ENCODE results near the gene ZNF750. TPM values are rescaled to one million over a fixed set of nuclear protein-coding genes. Genes with fewer than 3 reads are reported as not detected.
A peak's percentile ranks its signal among the peaks of the same experiment; 100 is the strongest.

The ZNF750 gene
- total RNA-seq = not detected

DNA sequence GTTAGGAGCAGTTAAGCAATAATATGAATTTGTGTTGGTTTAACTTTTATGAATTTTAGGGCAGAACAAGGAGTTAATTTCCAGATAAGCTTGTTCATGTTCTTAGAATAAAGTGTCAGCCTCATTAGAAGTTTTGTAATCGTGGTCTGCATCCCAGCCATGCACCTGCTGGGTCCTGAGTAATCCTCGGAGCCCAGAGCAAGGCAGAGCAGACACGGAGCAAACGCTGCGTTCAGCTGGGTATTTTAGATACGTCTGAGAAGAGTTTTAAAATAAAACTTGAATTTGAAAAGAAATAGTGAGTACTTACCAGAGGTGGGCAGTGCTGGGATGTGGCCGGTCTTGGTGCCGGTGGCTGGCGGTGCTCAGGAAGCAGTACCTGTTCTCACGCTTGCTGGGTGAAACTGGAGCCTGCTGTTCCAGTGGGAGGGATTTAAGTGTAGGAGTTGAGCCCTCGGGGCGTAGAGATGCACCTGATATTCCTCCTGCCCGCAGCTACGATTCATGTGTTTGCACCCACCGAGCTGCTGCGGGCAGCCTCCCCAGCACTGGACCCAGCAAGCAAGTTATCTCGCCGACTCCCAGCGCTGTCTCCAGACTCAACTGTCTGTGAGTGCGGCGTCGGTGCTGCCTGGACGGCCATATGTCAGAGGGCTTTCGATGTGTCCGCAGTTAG, at the start of gene ZNF750:
TSS of gene ZNF750 (minus strand) at position 406 of the 676 bp plus-strand sequence. CDS start 7,568 bp downstream, outside the sequence.
- no peak for DNase-seq (ENCODE audit: low spot score)

DNA sequence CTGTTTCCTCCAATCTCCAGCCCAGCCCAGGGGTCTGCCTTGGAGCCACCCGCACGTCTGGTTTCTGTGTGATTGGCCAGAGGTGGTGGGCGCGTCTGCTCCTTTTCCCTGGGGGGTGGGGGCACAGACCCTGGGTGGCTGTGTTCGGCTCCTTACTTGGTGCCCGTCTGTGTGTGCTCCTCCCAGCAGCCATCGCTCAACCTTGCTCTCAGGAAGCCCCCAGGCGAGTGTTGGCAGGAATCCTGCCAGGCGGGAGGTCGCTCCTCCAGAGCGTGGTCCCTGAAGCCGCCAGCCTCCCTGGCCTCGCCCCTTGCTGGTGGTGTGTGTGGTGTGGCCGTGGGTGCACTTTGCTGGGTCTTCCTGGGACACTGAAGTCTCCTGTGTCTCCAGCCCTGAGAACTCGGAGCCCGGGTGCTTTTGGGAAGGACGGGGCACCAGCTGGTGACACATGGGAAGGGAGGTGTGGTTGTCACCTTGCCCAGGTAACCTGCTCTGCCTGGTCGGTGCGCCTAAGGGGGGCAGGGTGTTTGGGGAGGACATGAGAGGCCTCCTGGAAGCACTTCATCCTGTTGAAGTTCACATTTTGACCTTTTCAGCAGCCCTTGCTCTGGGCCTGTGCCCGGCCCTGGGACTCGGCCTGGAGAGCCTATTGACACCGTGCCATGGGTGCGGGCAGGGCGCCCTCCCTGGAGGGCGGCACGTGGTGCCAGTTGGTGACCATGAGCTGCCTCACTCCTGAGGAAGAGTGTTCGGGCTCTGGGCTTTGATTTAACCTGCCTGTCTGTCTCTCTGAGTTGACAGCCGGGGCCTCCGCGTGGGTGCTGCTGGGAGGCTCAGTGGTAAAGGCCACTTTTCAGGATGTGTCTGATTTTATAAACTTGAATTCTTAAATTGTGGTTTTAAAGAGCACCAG, 49.0 kb upstream of the ZNF750 start:
- peak; percentile 60 for DNase-seq (ENCODE audit: low spot score)

DNA sequence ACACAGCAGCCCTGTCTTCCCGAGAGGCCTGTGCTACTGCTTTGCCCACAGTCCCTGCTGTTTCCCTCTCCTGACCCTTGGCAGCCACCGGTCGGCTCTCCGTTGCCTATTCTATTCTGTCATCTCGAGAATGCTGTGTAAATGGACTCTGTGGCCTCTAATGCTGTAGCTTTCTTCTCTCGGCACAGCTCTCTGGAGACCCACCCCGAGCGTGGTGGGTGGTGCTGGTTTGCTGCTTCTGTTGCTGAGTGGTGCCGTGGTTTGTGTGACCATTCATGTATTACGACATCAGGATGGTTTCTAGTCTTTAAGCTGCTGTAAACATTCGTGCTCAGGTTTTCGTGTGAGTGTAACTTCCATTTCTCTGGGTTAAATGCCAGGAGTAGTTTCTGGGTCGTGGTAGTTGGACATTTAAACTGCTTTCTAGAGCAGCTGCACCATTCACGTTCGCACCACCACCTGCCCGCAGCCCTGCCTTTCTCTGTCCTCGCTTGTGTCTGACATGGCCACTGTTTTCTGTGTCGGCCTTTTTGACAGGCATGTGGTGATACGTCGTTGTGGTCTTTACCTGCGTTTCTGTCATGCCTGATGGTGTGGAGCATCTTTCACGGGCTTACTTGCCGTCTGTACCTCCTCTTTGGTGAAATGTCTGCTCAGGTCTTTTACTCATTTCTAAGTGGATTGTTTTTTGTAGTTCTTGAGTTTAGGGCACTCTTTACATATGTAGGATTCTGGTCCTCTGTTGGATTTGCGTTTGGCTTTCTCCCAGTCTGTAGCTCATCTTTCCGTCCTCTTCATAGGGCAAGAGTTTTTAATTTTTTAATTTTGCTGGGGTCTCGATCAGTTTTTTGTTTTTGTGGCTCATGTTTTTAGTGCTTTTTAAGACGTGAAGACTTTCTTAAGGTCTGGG, 47.7 kb upstream of the ZNF750 start:
- DNase-seq (ENCODE audit: low spot score) = no peak

DNA sequence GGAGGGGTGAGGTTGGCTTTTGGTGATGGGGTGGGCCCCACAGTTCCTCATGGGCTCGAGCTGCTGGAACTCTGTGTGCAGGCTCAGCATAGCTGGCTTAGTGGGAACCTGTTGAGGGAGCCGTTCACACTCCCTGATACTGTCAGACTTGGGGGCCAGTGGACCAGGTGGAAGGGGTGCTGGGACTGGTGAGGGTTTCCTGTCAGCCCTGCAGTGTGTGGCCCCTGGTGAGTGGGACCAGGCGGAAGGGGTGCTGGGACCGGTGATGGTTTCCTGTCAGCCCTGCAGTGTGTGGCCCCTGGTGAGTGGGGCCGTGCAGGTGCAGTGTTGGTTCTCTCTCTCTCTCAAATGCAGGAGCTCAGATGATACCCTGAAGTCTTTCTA, 45.1 kb upstream of the ZNF750 start:
- DNase-seq (ENCODE audit: low spot score) = no peak

DNA sequence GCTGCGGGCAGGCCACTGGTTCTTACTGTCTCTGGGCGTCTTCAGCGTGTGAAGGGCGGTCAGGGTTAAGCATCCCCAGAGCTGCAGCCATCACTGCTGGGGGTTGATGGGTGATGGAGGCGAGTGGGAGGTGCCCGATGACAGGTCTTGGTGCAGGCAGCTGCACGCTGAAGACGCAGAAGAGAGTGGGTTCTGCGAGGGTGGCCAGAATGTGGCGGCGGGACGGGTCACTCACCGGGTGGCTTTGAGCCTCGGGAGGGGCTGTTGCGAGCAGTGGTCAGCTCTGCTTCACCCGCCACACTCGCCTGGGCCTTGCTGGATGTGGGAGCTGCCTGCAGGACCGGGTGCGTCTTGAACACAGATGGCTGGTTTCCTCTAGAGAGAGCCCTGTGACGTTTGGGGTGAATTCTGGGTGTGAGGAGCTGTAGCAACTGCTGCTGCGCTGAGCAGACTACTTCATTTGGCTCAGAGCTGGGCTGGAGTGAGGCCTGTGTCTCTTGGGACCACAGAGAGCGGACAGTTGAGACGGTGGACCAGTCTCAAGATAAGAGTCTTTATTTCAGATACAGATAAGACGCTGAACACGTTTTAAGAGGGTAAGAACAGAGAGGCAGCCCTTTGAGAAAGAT, 44.6 kb upstream of the ZNF750 start:
- no peak for DNase-seq (ENCODE audit: low spot score)

DNA sequence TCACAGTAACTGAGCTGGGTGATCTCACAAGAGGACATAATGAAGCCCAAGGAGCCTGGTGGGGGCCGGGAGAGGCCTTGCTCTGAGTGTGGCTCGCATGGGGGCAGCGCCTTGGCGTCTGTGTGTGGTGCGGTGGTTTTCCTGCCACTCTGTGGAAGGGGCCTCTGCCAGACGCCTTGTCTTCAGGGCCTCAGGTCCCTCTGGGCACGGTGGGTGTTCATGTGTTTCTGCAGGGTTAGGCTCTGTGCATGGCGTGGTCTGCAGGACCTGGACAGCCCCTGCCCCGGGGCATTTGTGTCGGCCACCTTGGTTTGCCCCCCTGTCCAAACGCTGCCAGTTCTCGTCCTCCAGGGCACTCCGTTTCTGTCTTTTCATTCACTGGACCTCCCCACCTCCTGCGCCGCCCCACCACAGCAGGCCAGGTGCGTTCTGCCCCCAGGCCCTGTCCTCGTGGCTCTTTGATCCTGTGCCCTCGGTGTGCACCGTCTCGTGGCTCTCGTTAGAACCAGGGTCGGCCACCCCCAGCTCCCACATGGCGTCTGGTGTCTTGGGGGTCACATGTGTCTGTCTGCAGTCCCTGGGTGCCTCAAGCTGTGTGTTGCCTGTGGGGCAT, 43.7 kb upstream of the ZNF750 start:
- DNase-seq (ENCODE audit: low spot score) = no peak

DNA sequence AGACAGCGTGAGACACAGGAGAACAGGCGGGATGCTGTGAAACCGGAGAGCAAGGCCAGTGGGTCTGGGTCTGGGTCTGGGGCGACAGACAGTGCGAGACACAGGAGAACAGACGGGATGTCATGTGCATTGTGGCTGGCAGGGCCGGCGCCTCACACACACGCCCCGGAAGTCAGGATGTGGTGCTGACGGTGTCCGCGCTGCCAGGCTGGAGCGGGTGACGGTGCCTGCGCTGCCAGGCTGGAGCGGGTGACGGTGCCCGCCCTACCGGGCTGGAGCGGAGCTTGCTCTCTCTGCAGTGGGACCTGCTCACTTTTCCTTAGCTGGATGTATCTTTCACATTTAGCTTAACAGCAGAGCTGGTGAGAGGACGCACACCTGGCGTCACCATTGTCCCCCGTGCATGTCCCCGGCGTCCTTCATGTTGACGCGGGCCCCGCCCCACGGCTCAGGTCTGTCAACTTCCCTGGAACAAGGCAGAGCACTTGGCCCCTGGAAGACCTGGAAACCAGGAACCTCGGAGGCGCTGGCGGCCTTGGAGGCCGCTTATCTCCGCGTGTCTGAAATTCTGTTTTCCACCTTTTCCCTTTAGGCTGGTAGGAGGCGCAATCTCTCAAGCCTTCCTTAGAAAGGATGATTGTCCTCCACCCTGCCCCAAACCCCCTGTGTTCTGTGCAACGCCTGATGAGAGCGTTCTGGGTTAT, 43.0 kb upstream of the ZNF750 start:
- peak; percentile 77 for DNase-seq (ENCODE audit: low spot score)

DNA sequence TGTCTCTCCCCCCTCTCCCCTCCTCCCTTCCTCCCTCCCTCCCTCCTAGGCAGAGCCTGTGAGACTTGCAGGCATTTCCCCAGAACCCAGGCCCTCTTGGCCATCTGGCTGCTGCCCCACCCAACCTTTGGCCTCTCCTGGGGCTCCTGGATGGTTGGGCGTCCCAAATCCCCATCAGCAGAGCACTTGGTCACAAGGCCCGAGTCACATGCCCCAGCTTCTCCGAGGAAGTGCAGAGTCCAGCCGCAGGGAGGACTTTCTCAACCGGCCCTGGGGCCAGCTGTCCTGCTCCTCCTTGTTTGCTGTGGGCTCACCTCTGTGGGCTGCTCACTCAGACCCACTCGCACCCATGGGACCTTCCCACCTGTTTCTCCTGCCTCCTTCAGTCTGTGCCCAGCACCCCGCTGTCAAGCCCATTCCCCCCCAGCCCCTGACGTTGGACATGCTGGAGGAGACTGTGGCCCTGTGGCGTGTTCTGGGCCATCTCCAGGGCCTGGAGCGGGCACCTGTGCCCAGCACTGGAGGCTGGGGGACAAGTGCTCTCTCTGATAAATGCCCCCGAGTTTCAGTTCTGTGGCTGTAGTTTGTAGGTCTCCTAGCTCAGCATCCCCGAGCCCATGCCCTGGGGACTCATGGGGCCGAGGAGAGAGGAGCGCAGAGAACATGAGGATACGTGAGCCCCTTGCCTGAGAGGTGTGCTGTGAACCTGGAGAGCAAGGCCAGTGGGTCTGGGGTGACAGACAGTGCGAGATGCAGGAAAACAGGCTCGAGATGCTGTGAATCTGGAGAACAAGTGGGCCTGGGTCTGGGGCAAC, 42.3 kb upstream of the ZNF750 start:
- DNase-seq (ENCODE audit: low spot score) = peak; percentile 82

DNA sequence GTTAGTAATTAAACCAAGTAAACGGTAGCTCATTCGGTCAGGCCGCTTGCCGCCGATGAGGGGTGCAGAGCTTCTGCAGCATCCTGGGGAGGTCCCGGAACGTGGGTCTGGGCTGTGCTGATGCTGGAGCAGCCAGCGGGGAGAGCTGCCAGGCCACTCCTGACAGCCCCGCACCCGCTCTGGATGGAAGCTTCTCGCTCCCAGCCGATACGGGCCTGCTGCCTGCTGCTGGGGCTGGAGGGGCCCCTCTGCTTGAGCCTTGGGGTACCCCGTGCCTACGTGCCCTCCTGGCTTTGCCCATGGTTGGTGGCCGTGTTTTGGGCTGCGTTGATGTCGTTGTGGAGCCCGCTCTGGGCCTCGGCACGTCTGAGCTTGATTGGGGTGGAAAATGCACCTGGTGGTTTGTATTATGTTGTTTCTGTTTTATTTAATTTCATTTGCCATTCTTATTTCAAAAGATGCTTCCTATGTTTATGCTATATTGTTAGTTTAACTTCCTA, 41.6 kb upstream of the ZNF750 start:
- DNase-seq (ENCODE audit: low spot score) = no peak

DNA sequence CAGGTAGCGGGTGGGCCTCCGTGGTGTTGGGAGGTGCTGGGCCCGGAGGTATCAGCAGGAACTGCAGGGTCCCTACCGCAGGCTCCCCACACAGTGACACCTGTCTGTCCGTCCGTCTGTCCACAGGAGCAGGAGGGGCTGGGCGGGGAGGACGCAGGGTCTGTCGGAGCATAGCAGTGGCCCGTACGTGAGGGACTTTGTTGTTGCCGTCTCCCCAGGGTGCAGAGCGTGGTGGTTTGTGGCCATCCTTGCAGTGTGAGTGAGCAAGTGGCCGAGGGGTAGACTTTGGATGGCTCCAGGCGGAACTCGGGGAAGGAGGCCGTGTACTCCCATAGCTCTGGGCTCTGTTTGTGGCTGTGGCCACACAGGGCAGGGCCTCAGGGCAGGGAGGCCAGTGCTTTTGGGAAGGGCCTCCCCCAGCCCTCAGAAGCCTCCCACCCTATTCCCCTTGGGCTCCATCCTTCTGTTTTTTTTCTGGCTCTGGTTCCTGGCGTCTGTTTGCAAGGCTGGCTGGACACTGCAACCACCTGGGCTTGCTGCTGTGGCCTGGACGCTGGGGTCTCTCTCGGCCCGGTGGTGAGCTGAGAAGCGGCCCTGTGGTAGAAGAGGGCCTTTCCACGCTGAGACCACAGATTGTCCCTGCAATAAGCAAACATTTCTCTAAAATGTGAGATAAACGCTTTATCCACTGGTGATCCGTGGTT, 41.0 kb upstream of the ZNF750 start:
- DNase-seq (ENCODE audit: low spot score) = no peak

DNA sequence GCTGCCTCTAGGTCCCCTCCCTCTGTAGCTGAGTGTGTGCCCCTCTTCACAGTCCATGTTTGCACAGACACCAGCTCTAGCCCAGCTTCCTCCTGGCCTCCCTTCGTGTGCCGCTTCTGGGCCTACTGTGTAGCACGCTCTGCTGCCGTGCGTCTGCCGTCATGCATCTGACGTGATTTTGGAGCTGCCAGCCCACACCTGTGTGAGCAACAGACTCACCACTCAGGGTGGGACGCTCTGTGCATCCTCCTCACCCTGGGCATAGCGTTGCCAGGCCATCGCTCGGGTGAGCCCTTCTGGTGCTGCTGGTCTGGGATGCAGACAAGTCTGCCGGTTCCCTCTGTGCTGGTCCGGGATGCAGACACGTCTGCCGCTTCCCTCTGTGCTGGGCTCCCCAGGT, 39.4 kb upstream of the ZNF750 start:
- no peak for DNase-seq (ENCODE audit: low spot score)

DNA sequence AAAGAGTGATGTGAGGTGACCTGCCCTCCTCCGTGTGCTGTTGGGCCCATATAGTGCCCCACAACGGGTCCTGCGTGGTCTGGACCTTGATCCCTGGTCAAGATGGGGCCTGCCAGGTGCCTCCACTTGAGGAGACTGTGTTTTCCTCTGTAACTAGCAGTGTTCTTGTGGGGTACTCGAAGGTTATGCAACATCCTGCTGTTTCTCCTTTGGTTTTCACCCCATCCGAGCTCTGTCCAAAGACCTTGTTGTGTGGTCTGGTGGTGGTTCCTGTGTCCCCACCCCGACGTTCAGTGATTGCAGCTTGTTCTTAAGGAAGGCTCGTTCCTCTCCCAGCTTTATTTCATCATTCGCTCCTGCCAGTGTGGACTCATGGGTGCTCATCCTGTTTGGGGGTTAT, 38.7 kb upstream of the ZNF750 start:
- DNase-seq (ENCODE audit: low spot score) = no peak

DNA sequence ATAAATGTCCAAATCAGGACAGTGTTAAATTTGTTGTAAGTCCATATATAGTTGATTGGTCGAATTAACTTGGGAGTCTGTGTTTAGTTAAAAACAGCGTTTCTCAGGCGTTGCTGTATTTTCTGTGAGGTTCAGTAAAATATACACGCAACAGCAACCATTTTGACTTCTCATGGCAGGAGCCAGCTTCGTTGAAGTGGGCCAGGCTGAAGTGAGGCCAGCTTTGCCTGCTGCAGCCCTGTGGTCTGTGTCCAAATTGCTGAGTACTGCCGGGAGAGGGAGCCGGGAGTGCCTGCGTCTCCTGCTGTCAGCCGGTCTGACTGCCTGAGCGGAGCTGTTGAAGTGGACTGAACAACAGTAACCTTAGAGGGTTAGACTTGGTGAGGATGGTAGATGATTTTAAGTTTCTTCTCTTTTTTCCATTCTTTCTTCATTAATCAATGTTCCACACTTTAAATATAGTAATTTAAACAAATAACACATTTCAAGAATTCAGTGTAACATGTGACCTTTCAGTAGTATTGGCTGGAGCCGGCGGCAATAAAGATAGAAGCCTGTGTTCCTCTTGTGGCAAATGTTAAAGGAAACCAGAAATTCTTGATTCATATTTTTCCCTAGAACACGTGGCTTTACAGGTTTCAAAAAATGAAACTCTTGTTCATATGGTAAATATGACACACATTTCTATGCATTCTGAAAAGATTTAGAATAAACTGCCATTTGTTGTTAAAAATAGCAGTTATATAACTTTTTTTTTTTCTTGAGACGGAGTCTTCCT, 37.0 kb upstream of the ZNF750 start:
- peak; percentile 76 for DNase-seq (ENCODE audit: low spot score)

DNA sequence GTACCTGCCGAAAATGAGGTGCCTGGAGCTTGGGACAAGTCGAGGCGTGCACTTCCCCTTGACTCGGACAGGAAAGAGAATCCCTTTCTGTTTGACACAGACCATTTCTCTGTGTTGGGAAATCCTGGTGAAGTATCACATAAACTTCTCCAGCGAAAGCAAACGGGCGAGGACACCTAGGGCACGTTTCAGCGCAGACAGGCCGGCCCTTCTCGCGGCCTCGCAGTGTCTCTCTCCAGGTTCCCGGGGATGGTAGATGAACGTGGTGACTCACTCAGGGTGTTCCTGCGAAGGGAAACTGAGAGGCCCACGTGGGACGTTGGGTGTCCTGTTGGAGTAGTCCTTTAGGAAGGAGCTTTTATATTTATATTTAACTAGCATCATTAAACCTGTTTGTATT, 36.3 kb upstream of the ZNF750 start:
- DNase-seq (ENCODE audit: low spot score) = no peak

DNA sequence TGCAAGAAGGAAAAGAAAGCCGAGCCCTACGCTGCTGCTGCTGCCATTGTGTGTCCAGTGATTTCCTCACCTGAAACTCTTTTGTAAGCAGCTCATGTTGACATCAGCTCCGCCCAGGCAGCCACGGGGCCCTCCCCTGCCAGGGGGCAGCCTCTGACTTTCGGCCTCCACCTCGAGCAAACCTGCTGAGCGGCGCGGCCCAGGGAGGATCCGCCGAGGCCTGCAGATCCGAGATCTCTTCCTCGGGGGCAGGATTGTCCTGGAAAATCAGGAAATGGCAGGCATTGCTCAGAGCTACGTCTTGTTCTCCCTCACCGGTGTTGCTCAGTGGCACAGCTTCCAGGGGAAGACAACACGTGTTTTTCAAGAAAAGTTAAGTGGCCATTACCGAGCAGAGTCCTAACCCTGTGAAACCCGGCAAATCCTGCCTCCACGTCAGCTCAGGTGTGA, 35.6 kb upstream of the ZNF750 start:
- DNase-seq (ENCODE audit: low spot score) = peak; percentile 59

DNA sequence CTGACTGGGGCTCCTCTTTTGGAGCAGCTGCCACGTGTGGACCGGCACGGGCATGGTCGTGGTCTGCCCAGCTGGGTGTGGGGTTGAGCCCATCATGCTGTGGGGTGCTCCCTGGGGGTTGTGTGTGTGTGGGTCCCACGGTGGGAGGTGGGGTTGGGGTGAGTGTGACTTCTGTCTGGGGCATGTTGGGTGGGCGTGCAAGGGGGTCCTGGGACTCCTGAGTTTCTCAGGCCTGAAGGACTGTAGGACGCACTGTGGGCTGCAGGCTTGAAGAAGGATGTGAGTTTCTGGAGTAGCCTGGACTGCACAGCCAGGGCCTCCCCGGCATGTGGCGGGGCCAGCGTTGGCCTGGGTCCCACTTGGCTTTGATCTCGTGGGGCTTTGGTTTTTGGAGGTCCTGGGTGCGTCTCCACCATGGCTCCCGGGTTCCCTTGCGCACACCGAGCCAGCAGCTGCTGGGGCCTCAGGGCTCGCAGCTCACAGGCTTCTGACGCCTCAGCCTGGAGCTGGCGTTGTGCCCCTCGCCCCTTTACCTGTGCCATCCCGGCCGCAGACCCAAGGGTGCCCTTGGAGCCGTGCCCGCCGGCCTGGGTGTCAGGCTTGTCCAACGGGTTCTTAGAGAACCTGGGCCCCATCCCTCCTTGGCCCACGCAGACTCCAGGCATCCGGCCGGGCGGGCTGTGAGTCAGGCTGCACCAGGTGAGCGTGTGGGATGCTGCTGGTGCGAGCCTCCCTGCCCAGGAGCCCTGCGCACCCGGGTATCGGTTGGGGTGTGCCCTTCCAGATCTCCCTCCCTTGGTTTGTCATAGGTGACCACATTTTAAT, 34.4 kb upstream of the ZNF750 start:
- no peak for DNase-seq (ENCODE audit: low spot score)

DNA sequence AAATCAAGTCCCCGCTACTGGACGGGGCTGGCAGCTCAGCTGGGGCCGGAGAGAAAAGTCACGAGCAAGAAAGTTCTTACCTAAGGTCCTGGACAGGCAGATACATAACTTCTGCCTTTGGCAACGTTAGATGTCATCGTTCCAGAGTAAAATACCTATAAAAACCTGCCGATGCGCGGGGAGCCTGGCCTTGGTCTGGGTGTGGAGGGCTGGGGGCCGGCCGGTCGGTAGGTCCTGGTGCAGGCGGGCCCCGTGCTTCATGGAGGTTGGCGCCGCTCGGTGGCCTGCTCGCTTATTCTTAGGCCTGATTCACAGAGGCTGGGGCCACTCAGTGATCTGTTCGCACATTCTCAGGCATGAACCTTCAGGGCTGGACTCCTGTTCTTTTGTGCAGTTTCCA, 33.7 kb upstream of the ZNF750 start:
- no peak for DNase-seq (ENCODE audit: low spot score)

Measured in mucosa of gallbladder (tissue), 1 donor.